Measurements from ENCODE around the gene DPY19L3.
A peak's percentile ranks its signal among the peaks of the same experiment; 100 is the strongest.
"Not testable (repeated sequence)": the region's sequence is repeated elsewhere in the genome, so short reads cannot be mapped to it uniquely, and the experiment has no call there.

GRCh38 chr19:32377088-32377487 is 28.5 kb upstream of the DPY19L3 start:
- TF ChIP-seq, protein P1, sequence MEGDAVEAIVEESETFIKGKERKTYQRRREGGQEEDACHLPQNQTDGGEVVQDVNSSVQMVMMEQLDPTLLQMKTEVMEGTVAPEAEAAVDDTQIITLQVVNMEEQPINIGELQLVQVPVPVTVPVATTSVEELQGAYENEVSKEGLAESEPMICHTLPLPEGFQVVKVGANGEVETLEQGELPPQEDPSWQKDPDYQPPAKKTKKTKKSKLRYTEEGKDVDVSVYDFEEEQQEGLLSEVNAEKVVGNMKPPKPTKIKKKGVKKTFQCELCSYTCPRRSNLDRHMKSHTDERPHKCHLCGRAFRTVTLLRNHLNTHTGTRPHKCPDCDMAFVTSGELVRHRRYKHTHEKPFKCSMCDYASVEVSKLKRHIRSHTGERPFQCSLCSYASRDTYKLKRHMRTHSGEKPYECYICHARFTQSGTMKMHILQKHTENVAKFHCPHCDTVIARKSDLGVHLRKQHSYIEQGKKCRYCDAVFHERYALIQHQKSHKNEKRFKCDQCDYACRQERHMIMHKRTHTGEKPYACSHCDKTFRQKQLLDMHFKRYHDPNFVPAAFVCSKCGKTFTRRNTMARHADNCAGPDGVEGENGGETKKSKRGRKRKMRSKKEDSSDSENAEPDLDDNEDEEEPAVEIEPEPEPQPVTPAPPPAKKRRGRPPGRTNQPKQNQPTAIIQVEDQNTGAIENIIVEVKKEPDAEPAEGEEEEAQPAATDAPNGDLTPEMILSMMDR (IDR thresholded peaks at IDR 0.05) = peak in 5 of 6 experiments; percentile 12 to 47 (median 43)
- TF ChIP-seq POLR2A (IDR thresholded peaks at IDR 0.05) = not testable (repeated sequence)

Data from thyroid gland (tissue), 4 donors.